HepG2 (cell line): ENCODE measurements around the gene FXR2. TPM values are rescaled to one million over a fixed set of nuclear protein-coding genes. Genes with fewer than 3 reads are reported as not detected.

Experiments used
- CBX5 ChIP-seq: sonication (generic); formaldehyde crosslinking; IDR thresholded peaks from 2 replicates; pipeline ENCODE4 v1.4.0; 2020; ENCODE audit warnings: missing genetic modification reagents, borderline replicate concordance
- IKZF4 ChIP-seq: sonication (generic); formaldehyde crosslinking; IDR thresholded peaks from 2 replicates; pipeline ENCODE4 v1.5.1; 2020; ENCODE audit warnings: borderline replicate concordance, mild to moderate bottlenecking, low read depth, missing genetic modification reagents; ENCODE audit errors: not compliant biosample characterization
- ISX ChIP-seq: sonication (generic); formaldehyde crosslinking; conservative IDR thresholded peaks from 2 replicates; pipeline ENCODE4 v1.5.0; 2020; ENCODE audit warnings: missing genetic modification reagents
- KAT8 ChIP-seq: IDR thresholded peaks from 2 replicates; pipeline ENCODE4 v1.6.1; 2016; ENCODE audit warnings: missing genetic modification reagents, missing compliant biosample characterization
- NAIF1 ChIP-seq: sonication (generic); formaldehyde crosslinking; IDR thresholded peaks from 2 replicates; pipeline ENCODE4 v1.5.0; 2020; ENCODE audit warnings: mild to moderate bottlenecking, missing genetic modification reagents, borderline replicate concordance
- PHF21A ChIP-seq: sonication (generic); formaldehyde crosslinking; IDR thresholded peaks from 2 replicates; pipeline ENCODE4 v1.5.0; 2020; ENCODE audit warnings: mild to moderate bottlenecking, missing genetic modification reagents
- PHF8 ChIP-seq: sonication (generic); formaldehyde crosslinking; IDR thresholded peaks from 2 replicates; pipeline ENCODE4 v1.5.0; 2020; ENCODE audit warnings: missing genetic modification reagents
- POLR2A ChIP-seq, 2 experiments: IDR thresholded peaks; 2 replicates each; pipeline ENCODE4 v1.6.1; 2011; ENCODE audit warnings: low read depth in 2 of 2, low read length in 2 of 2, mild to moderate bottlenecking in 1 of 2, moderate library complexity in 1 of 2; ENCODE audit not compliant: insufficient read depth in 1 of 2
- SKI ChIP-seq: fragments of 450-650 bp; IDR thresholded peaks from one replicate; pipeline ENCODE4 v1.6.1; 2018; ENCODE audit warnings: mild to moderate bottlenecking; ENCODE audit not compliant: partially characterized antibody
- SOX5 ChIP-seq: IDR thresholded peaks from 2 replicates; pipeline ENCODE4 v1.6.1; 2016; ENCODE audit warnings: borderline replicate concordance
- SRF ChIP-seq: IDR thresholded peaks from 2 replicates; pipeline ENCODE4 v1.6.1; 2011; ENCODE audit warnings: mild to moderate bottlenecking, low read depth, low read length, moderate library complexity
- SRSF1 ChIP-seq: fragments of 200-400 bp; formaldehyde crosslinking; optimal IDR thresholded peaks from 2 replicates; pipeline ENCODE3; 2017; ENCODE audit warnings: mild to moderate bottlenecking, low read depth, low read length, moderate library complexity
- TBL1XR1 ChIP-seq: fragments of 150-350 bp; IDR thresholded peaks from 2 replicates; pipeline ENCODE4 v1.6.1; 2014; ENCODE audit warnings: borderline replicate concordance, low read length; ENCODE audit not compliant: partially characterized antibody
- TEAD2 ChIP-seq: sonication (generic); formaldehyde crosslinking; IDR thresholded peaks from 2 replicates; pipeline ENCODE4 v1.9.0; 2021; ENCODE audit warnings: missing genetic modification reagents
- ZNF224 ChIP-seq: sonication (generic); formaldehyde crosslinking; IDR thresholded peaks from 2 replicates; pipeline ENCODE4 v1.5.0; 2020; ENCODE audit warnings: mild to moderate bottlenecking, missing genetic modification reagents
- ZNF235 ChIP-seq: sonication (generic); formaldehyde crosslinking; IDR thresholded peaks from 2 replicates; pipeline ENCODE4 v1.8.1; 2023; ENCODE audit warnings: mild to moderate bottlenecking, missing genetic modification reagents, borderline replicate concordance
- ZNF350 ChIP-seq: sonication (generic); formaldehyde crosslinking; IDR thresholded peaks from 2 replicates; pipeline ENCODE4 v1.4.0; 2020; ENCODE audit warnings: mild to moderate bottlenecking, low read depth, missing genetic modification reagents, borderline replicate concordance
- ZNF441 ChIP-seq: sonication (generic); formaldehyde crosslinking; IDR thresholded peaks from 2 replicates; pipeline ENCODE4 v1.7.0; 2021; ENCODE audit warnings: missing genetic modification reagents, borderline replicate concordance
- ZNF501 ChIP-seq: sonication (generic); formaldehyde crosslinking; IDR thresholded peaks from 2 replicates; pipeline ENCODE4 v1.5.1; 2020; ENCODE audit warnings: mild to moderate bottlenecking, moderate library complexity, missing genetic modification reagents
- ZNF510 ChIP-seq: sonication (generic); formaldehyde crosslinking; IDR thresholded peaks from 2 replicates; pipeline ENCODE4 v1.4.0; 2020; ENCODE audit warnings: low read depth, mild to moderate bottlenecking, missing genetic modification reagents
- ZNF543 ChIP-seq: sonication (generic); formaldehyde crosslinking; IDR thresholded peaks from 2 replicates; pipeline ENCODE4 v1.4.0; 2020; ENCODE audit warnings: mild to moderate bottlenecking, missing genetic modification reagents
- ZNF547 ChIP-seq: sonication (generic); formaldehyde crosslinking; IDR thresholded peaks from 2 replicates; pipeline ENCODE4 v1.5.1; 2020; ENCODE audit warnings: mild to moderate bottlenecking, missing genetic modification reagents
- ZNF768 ChIP-seq: sonication (generic); formaldehyde crosslinking; IDR thresholded peaks from 2 replicates; pipeline ENCODE4 v1.4.0; 2020; ENCODE audit warnings: missing genetic modification reagents
- ZSCAN9 ChIP-seq: IDR thresholded peaks from 2 replicates; pipeline ENCODE4 v1.6.1; 2016; ENCODE audit warnings: borderline replicate concordance
- ZZZ3 ChIP-seq: sonication (generic); formaldehyde crosslinking; IDR thresholded peaks from 2 replicates; pipeline ENCODE4 v1.4.0; 2020; ENCODE audit warnings: missing genetic modification reagents, mild to moderate bottlenecking, borderline replicate concordance
- polyA plus RNA-seq, 8 experiments: library from polyadenylated mRNA; depleted of rRNA in 3 of 8; stranded (reverse) in 7 of 8; unstranded in 1 of 8; fragments of >200 nt; fragmentation: Illumina TruSeq in 4 of 8; extraction: Trizol in 4 of 8; gene quantifications; 2 replicates each; pipeline versions ENCODE4 v1.2.1 to v1.2.3, GENCODE V29; 2011 to 2016; ENCODE audit warnings: low read depth in 4 of 8, missing spikeins in 1 of 8, mixed read lengths in 1 of 8; ENCODE audit not compliant: insufficient read depth in 1 of 8
- total RNA-seq, 5 experiments: library from RNA; depleted of rRNA; stranded (reverse); fragments of >200 nt; fragmentation: Illumina TruSeq; extraction: Trizol; gene quantifications; 2 replicates each; pipeline ENCODE4 v1.2.3, GENCODE V29; 2016; ENCODE audit warnings: low read depth in 1 of 5
- TF ChIP-seq, protein P1 (sequence below): sonication (generic); formaldehyde crosslinking; IDR thresholded peaks from 2 replicates; pipeline ENCODE4 v1.4.0; 2020; ENCODE audit warnings: low read depth, mild to moderate bottlenecking, missing genetic modification reagents
- TF ChIP-seq, protein P2 (sequence below): IDR thresholded peaks from 2 replicates; pipeline ENCODE4 v1.6.1; 2016; ENCODE audit warnings: low read depth, borderline replicate concordance
- TF ChIP-seq, protein P3 (sequence below): sonication (generic); formaldehyde crosslinking; IDR thresholded peaks from 2 replicates; pipeline ENCODE4 v1.4.0; 2020; ENCODE audit warnings: mild to moderate bottlenecking, missing genetic modification reagents

The FXR2 gene
- total and polyA plus RNA-seq, 2 of the 13 experiments (the other 11 are each of a cell fraction or from before 2014, with no cell fraction given) = 20.9 to 24.4 TPM

DNA sequence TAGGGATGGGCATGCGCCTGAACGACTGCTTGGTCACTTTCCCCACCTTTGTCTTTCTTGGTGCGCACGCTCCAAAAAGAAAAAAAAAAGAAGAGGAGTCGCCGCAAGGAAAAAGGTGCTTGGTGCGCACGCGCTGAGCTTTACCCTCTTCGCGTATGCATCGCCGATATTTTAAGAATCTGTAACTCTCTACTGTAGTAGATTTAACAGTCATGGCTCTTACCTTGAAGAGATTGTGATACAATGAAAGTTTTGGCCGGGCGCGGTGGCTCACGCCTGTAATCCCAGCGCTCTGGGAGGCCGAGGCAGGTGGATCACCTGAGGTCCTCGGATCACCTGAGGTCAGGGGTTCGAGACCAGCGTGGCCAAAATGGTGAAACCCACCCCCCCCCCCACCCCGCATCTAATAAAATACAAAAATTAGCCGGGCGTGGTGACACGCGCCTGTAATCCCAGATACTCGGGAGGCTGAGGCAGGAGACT is 609 bp upstream of the FXR2 start (continued):
- no peak for TF ChIP-seq ZNF441
- TF ChIP-seq, protein P1, sequence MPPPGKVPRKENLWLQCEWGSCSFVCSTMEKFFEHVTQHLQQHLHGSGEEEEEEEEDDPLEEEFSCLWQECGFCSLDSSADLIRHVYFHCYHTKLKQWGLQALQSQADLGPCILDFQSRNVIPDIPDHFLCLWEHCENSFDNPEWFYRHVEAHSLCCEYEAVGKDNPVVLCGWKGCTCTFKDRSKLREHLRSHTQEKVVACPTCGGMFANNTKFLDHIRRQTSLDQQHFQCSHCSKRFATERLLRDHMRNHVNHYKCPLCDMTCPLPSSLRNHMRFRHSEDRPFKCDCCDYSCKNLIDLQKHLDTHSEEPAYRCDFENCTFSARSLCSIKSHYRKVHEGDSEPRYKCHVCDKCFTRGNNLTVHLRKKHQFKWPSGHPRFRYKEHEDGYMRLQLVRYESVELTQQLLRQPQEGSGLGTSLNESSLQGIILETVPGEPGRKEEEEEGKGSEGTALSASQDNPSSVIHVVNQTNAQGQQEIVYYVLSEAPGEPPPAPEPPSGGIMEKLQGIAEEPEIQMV (CRISPR knock-in tag) = no peak
- TF ChIP-seq ZNF768 (CRISPR knock-in tag) = no peak
- no peak for TF ChIP-seq ZNF235 (CRISPR knock-in tag)
- TF ChIP-seq SKI = no peak
- 0 out of 2 replicates have a peak, but pooled peaks have one; percentile 30 for TF ChIP-seq ZNF543 (CRISPR knock-in tag)
- TF ChIP-seq SRF = no peak
- TF ChIP-seq CBX5 (CRISPR knock-in tag) = no peak
- no peak for TF ChIP-seq SRSF1
- TF ChIP-seq POLR2A (IDR thresholded peaks at IDR 0.05; ENCODE audit: insufficient read depth in 1 of 2, low read depth in 2 of 2, low read length in 2 of 2) = peak in 1 of 2 experiments; percentile 2; a peak in 1 of 4 replicates
- TF ChIP-seq, protein P2, sequence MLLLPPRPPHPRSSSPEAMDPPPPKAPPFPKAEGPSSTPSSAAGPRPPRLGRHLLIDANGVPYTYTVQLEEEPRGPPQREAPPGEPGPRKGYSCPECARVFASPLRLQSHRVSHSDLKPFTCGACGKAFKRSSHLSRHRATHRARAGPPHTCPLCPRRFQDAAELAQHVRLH (CRISPR knock-in tag) = no peak
- no peak for TF ChIP-seq ZNF224 (CRISPR knock-in tag)
- 0 out of 2 replicates have a peak, but pooled peaks have one; percentile 32 for TF ChIP-seq NAIF1 (CRISPR knock-in tag)
- TF ChIP-seq ZNF501 (CRISPR knock-in tag) = 0 out of 2 replicates have a peak, but pooled peaks have one; percentile 25
- no peak for TF ChIP-seq TEAD2 (CRISPR knock-in tag)
- TF ChIP-seq ZSCAN9 (CRISPR knock-in tag) = 0 out of 2 replicates have a peak, but pooled peaks have one; percentile 10
- TF ChIP-seq ISX (CRISPR knock-in tag) = no peak
- TF ChIP-seq ZNF350 = peak; percentile 57; the same call in 1 of the 2 replicates
- TF ChIP-seq PHF21A (CRISPR knock-in tag) = no peak
- TF ChIP-seq PHF8 = no peak
- TF ChIP-seq, protein P3, sequence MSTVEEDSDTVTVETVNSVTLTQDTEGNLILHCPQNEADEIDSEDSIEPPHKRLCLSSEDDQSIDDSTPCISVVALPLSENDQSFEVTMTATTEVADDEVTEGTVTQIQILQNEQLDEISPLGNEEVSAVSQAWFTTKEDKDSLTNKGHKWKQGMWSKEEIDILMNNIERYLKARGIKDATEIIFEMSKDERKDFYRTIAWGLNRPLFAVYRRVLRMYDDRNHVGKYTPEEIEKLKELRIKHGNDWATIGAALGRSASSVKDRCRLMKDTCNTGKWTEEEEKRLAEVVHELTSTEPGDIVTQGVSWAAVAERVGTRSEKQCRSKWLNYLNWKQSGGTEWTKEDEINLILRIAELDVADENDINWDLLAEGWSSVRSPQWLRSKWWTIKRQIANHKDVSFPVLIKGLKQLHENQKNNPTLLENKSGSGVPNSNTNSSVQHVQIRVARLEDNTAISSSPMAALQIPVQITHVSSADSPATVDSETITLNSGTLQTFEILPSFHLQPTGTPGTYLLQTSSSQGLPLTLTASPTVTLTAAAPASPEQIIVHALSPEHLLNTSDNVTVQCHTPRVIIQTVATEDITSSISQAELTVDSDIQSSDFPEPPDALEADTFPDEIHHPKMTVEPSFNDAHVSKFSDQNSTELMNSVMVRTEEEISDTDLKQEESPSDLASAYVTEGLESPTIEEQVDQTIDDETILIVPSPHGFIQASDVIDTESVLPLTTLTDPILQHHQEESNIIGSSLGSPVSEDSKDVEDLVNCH = no peak
- peak; percentile 63; the same call in 1 of the 2 replicates for TF ChIP-seq KAT8
- peak; percentile 46; the same call in 1 of the 2 replicates for TF ChIP-seq SOX5 (CRISPR knock-in tag)
- TF ChIP-seq IKZF4 = no peak
- no peak for TF ChIP-seq ZNF547 (CRISPR knock-in tag)
- no peak for TF ChIP-seq TBL1XR1
- TF ChIP-seq ZZZ3 (CRISPR knock-in tag) = no peak
- TF ChIP-seq ZNF510 (CRISPR knock-in tag) = no peak
